Liver (tissue), 3 donors: ENCODE measurements around the gene IL7R.

ENCODE experiments used
- ATF3 ChIP-seq: IDR thresholded peaks from 2 replicates; pipeline ENCODE4 v1.6.1; 2016; ENCODE audit warnings: antibody characterized with exemption
- CTCF ChIP-seq: fragments of 150-350 bp; IDR thresholded peaks from 2 replicates; pipeline ENCODE4 v1.5.1; 2017; ENCODE audit warnings: improper control_type of control experiment, low read depth, low read length; ENCODE audit not compliant: missing input control
- GABPA ChIP-seq, 2 donors: IDR thresholded peaks in 1 of 2; conservative IDR thresholded peaks in 1 of 2; 2 replicates each; pipeline ENCODE4 v1.6.1; 2016; ENCODE audit warnings: antibody characterized with exemption in 2 of 2, mild to moderate bottlenecking in 1 of 2, moderate library complexity in 1 of 2
- YY1 ChIP-seq: IDR thresholded peaks from 2 replicates; pipeline ENCODE4 v1.6.1; 2016; ENCODE audit warnings: antibody characterized with exemption, mild to moderate bottlenecking
- ZBTB33 ChIP-seq: IDR thresholded peaks from 2 replicates; pipeline ENCODE4 v1.6.1; 2016; ENCODE audit warnings: antibody characterized with exemption
- donor health status: healthy.
- donor health status: healthy.

- TF ChIP-seq ZBTB33 (no peak), CTCF (no peak), YY1 (no peak), GABPA (IDR thresholded peaks at IDR 0.05 in 1 of 2, conservative IDR thresholded peaks at IDR 0.05 in 1 of 2) (no peak), ATF3 (no peak)
These were observed 2.4 kb upstream of the IL7R start for GRCh38 chr5:35854248-35854647.
